LNCAP (cell line): ENCODE data around the gene RAB11FIP5.

Source experiments
- CTCF ChIP-seq: fragments of 450-650 bp; IDR thresholded peaks from 2 replicates; pipeline ENCODE4 v1.5.1; 2017; ENCODE audit warnings: mild to moderate bottlenecking

Gene RAB11FIP5

GRCh38 chr2:73043276-73043675, 69.5 kb downstream of the RAB11FIP5 start:
- no peak for TF ChIP-seq CTCF

DNA sequence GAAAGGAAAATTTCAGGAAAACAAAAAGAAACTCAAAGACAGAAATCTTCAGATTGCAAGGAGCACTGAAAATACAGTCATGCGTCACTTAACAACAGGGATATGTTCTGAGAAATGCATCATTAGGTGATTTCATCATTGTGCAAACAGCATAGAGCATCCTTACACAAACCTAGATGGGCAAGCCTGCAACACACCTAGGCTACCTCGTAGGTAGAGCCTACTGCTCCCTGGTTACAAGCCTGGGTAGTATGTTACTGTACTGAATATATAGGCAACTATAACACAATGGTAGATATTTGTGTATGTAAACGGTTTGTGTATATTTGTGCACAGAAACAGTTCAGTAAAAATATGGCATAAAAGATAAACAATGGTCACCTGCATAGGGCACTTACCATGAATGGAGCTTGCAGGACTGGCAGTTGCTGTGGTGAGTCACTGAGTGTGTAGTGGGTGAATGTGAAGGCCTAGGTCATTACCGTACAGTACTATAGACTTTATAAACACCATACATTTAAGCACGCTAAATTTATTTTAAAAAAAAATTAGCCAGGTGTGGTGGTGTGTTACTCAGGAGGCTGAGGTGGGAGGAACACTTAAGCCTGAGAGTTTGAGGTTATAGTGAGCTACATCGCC, 74.7 kb downstream of the RAB11FIP5 start:
- no peak for TF ChIP-seq CTCF

- TF ChIP-seq CTCF: no peak
These were observed 76.0 kb downstream of the RAB11FIP5 start for GRCh38 chr2:73036766-73037165.

GRCh38 chr2:73035899-73036711, 76.6 kb downstream of the RAB11FIP5 start:
- no peak for TF ChIP-seq CTCF

DNA sequence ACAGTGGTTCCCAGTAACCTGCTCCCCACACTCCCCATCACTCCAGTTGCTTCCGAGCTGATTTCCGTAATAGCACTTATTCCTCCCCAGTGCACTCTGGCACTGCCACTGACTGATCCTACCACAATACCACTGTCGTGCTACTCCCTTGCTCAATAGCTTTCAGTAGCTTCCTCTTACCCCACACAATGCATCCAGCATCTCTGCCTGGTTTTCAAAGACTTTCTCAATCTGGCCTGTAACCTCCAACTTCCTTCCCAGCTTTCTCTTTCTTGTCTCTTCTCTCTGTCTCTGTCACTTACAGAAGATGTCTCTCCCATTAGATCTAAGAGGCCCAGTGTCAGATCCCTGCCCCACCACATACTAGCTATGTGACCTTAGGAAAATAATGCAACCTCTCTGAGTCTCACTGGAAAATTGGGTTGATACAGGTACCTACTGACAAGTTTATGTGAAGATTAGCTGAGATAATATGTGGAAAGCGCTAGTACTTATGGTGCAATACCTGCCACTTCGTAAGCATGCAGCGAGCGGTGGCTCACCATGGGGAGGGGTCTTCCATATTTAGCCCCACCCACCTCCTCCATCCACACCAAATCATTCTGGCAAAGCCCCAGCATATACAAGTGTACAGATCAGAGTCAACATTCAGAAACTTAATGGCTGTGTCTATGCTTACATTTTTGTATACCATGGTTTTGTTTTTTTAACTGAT, 77.9 kb downstream of the RAB11FIP5 start:
- TF ChIP-seq CTCF: no peak

DNA sequence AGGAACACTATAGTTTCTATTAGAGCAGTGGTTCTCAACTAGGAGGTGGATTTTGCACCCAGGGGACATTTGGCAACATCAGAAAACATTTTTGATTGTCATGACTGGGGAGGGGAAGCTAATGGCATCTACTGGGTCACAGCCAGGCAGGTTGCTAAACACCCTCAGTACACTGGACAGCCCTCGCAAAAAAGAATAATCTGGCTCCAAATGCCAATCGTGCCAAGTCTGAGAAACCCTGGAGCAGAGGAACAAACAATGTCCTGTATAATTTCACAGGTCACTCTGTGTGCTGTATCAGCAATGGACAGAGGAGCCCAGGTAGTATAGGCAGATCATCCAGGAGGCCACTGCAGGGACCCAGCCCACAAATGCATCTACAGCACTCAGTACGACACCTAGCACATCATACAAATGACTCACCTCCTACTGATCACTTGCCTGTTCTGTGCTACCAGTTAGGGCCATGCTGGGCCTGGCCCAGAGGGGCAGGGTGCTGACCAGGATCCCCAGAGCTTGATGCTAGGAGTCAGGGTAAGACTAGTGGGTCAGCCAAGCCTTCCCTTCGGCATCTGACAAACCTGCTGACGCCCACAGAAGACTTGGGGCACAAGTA, 78.9 kb downstream of the RAB11FIP5 start:
- TF ChIP-seq CTCF: no peak

GRCh38 chr2:73033142-73033765, 79.5 kb downstream of the RAB11FIP5 start:
- TF ChIP-seq CTCF: no peak
